ENCODE measurements around the gene SPEF2. TPM values are rescaled to one million over a fixed set of nuclear protein-coding genes. Genes with fewer than 3 reads are reported as not detected.

Gene SPEF2
- total and polyA plus RNA-seq, 10 of the 15 experiments (the other 5 are each of a cell fraction or from before 2014, with no cell fraction given) = 0.03 to 2.0 (median 0.07) TPM; not detected in 3

GRCh38 chr5:35785601-35786085, 168.0 kb downstream of the SPEF2 start:
- POLR2A ChIA-PET = interaction anchor here (0.7 kb wide), 1 partner anchor 31 kb away, joined by 3 read pairs; no protein-coding TSS in a partner anchor
- BruUV-seq (replicated peaks) = no TSS peak
- no peaks in the 10 kb centered on the region for H4K20me1 ChIP-seq (ENCODE audit: control insufficient read depth, insufficient read depth)
- 60% methylated on average over 3 of the region's 4 CpGs for WGBS (ENCODE audit: insufficient coverage, insufficient replicate concordance, low lambda C conversion rate, missing lambda C conversion rate)
- no peaks in the 10 kb centered on the region for H3K9me3 ChIP-seq (replicated peaks; ENCODE audit: control insufficient read depth, insufficient read depth, low read length)
- FAIRE-seq (peak; percentile 41), DNase-seq (ENCODE audit: low read depth, low spot score) (no peak), ATAC-seq (no peak)
- no peak overlapping the region for H3K4me2 ChIP-seq (ENCODE audit: control insufficient read depth, insufficient read depth)
- no peak overlapping the region for H2AFZ ChIP-seq (ENCODE audit: control insufficient read depth, low read depth, low read length)
- H3K36me3 ChIP-seq (ENCODE audit: control insufficient read depth in 2 of 2, insufficient read depth in 2 of 2, low read length in 1 of 2) = no peaks in the 10 kb centered on the region
- H3K4me3 ChIP-seq = no peak overlapping the region
- no peaks in the 10 kb centered on the region for H3K27me3 ChIP-seq (replicated peaks in 1 of 2; ENCODE audit: control insufficient read depth in 2 of 2, insufficient read depth in 2 of 2, low read length in 1 of 2)
- H3K27ac ChIP-seq (ENCODE audit: control insufficient read depth, insufficient read depth) = no peak overlapping the region
- CTCF ChIA-PET = interaction anchor here (0.6 to 4.0 kb wide), 7 partner anchors 9 to 148 kb away, joined by 3 to 20 read pairs (median 4); no protein-coding TSS in a partner anchor
- intact Hi-C loops (cut with micrococcal nuclease; ENCODE audit: unreplicated experiment) (no loop called here), in situ Hi-C loops (cut with MboI) (no loop called here)
- no peaks in the 10 kb centered on the region for H3K79me2 ChIP-seq (ENCODE audit: control insufficient read depth, insufficient read depth, low read length)
- SMC1A ChIA-PET (ENCODE audit: uncharacterized antibody, unreplicated experiment) = interaction anchor here (0.8 to 1.3 kb wide), 4 partner anchors 8 to 114 kb away, joined by 3 to 4 read pairs (median 3); no protein-coding TSS in a partner anchor
- no peaks in the 10 kb centered on the region for H3K4me1 ChIP-seq (ENCODE audit: control insufficient read depth, insufficient read depth, low read length)
- RAD21 ChIA-PET (ENCODE audit: unreplicated experiment) = no interaction called here
- TF ChIP-seq IRF5 (IDR thresholded peaks at IDR 0.05; ENCODE audit: borderline replicate concordance) (no peak), MXI1 (IDR thresholded peaks at IDR 0.05; ENCODE audit: low read depth, low read length) (no peak), ZNF217 (IDR thresholded peaks at IDR 0.05) (no peak), SPI1 (IDR thresholded peaks at IDR 0.05; ENCODE audit: borderline replicate concordance, insufficient read depth, low read depth, low read length) (no peak), ZSCAN29 (IDR thresholded peaks at IDR 0.05) (no peak), ESRRA (IDR thresholded peaks at IDR 0.05; ENCODE audit: low read length) (no peak), TCF7 (IDR thresholded peaks at IDR 0.05; ENCODE audit: borderline replicate concordance) (no peak), EED (IDR thresholded peaks at IDR 0.05; ENCODE audit: low read depth) (no peak), GATAD2B (conservative IDR thresholded peaks at IDR 0.05; ENCODE audit: low read depth) (no peak), JUNB (IDR thresholded peaks at IDR 0.05) (no peak), TAF1 (IDR thresholded peaks at IDR 0.05; ENCODE audit: borderline replicate concordance, low read depth, low read length) (no peak), MTA2 (IDR thresholded peaks at IDR 0.05; ENCODE audit: low read depth) (no peak), SMARCA5 (IDR thresholded peaks at IDR 0.05) (no peak), BHLHE40 (IDR thresholded peaks at IDR 0.05; ENCODE audit: borderline replicate concordance in 1 of 2, low read depth in 2 of 2, low read length in 1 of 2) (no peak)
- H3K9ac ChIP-seq (ENCODE audit: control insufficient read depth, insufficient read depth, low read length) = no peak overlapping the region
